HG03045 (cell line): ENCODE data around the gene SYMPK.
A peak's percentile ranks its signal among the peaks of the same experiment; 100 is the strongest.
"Not testable (repeated sequence)": the region's sequence is repeated elsewhere in the genome, so short reads cannot be mapped to it uniquely, and the experiment has no call there.

Experiments
- ATAC-seq: cut with Tn5 transposase; IDR thresholded peaks from one replicate; pipeline ENCODE4 v1.9.1; 2021; ENCODE audit warnings: mild to moderate bottlenecking, moderate library complexity; ENCODE audit not compliant: unreplicated experiment

The SYMPK gene

DNA sequence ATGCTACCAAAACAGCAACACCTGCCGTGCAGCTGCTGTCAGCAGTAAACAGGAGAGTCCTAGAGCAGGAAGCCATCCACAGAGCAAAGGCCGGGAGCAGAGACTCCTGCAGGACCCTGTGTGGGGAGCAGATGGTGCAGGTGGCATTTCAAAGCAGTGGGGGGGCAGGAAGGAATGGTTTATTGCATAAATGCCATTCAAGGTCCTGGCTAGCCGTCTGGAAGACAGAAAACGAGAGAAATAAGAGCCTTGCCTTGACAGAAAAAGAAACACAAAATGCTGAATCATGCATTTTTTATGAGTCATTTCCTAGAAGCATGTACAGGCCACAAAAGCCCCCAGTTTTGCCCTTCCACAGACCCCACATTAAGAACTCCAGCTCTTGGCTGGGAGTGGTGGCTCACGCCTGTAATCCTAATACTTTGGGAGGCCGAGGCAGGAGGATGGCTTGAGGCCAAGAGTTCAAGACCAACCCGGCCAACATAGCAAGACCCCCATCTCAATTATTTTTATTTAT is 53.2 kb downstream of the SYMPK start:
- no peak for ATAC-seq

GRCh38 chr19:45805719-45806118 is 57.2 kb downstream of the SYMPK start:
- no peak for ATAC-seq

DNA sequence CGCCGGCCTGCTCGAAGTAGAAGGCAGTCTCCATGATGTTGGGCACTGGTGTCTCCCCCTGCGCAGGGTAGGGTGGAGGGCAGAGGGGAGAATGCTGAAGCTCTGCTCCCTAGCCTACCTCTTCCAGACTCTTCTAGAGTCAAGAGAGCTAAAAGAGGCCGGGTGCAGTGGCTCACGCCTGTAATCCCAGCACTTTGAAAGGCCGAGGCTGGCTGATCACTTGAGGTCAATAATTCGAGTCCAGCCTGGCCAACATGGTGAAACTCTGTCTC is 58.1 kb downstream of the SYMPK start:
- ATAC-seq, result no peak

- no peak for ATAC-seq
These were observed 58.6 kb downstream of the SYMPK start for GRCh38 chr19:45804140-45804958.

DNA sequence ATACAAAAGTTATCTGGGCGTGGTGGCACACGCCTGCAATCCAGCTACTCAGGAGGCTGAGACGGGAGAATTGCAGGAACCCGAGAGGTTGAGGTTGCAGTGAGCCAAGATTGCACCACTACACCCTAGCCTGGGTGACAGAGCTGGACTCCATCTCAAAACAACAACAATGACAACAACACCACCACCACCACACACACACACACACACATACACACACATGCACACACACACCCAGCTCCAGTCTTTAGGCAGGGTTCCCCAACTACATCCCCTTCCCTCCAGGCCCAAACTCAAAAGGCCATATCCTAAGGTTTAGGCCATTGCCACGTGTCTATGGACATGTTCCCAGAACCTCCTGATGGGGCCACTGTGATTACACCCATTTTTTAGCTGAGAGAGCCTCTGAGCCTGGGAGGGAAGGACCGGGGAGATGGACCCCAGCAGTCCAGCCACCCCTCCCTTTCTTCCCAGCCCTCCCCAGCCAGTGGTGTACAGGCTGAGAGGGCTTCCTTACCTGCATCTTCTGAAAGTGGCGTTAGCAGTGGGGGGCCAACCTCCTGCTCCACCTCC is 61.3 kb downstream of the SYMPK start:
- ATAC-seq, result no peak

DNA sequence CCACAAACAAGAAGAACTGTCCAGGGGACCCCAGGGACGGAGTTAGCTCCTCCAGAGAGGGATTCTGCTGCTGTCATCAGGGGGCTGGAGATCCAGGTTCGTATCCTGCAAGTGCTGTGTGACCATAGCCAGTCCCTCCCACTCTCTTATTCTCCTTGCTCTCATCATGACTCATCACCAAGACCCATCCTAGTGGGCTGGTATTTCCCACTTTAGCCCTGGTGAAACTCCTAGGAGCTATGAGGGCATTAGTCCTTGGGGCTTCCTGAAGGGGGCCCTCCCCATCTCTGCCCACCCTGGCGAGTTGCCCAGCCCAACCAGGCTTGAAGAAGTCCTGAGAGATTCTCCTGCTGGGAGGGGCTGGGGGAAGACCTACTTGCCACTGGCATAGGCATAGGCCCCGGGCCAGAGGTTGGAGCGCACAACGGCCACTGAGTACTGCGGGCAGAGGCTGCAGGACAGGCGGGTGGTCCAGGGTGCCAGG is 62.8 kb downstream of the SYMPK start:
- no peak for ATAC-seq

GRCh38 chr19:45799541-45799940 is 63.4 kb downstream of the SYMPK start:
- not testable (repeated sequence) for ATAC-seq

DNA sequence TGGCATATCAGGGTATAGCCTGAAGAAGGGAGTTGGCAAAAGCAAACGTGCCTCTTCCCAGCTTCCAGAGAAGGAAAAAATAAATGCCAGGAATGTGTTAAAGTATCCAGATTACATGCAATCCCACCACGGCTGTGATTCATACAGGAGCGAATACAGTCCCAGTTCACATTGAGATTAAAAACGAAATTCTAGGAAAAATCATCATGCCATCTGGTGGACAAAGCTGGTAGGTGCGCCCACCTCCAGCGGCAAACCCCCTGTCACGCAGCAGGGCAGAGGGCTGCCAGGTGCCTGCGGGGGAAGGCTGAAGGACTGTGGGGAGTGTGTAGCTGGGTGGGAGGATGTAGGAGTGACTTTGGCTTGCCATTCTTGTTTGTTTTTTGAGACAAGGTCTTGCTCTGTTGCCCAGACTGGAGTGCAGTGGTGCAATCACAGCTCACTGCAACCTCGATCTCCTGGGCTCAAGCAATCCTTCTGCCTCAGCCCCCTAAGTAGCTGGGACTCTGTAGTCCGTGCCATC is 63.9 kb downstream of the SYMPK start:
- ATAC-seq, result peak; percentile 47

DNA sequence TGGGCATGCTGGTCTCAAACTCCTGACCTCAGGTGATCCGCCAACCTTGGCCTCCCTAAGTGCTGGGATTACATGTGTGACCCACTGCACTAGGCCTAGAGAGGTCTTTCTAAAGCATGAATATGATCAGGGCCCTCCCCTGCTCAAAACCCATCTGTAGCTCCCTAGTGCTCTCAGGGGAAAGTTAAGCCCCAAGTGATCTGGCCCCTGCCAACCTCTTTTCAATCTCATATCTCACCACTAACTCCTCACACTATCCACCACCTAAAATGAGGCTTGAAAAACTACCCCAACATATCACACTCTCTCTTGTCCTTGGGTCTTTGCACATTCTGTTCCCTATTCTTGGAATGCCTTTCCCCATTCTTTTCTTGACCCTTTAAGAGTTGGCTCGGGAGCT is 68.3 kb downstream of the SYMPK start:
- ATAC-seq, result no peak

DNA sequence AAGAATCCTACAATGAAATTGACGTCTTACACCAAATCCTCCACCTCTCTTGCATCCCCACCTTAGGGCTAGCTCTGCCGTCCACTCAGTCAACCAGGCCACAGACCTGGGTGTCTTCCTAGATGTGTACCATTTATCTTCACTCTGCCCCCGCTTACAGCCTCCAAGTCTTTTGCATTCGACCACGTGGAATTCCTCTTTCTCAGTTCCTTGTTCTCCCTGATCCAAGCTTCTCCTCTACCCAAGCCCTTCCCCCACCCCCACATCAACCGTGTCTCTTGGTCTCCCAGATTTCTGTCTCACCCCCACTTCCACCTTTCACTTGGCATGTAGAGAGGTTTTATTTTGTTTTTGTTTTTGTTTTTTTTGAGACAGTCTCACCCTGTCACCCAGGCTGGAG is 69.1 kb downstream of the SYMPK start:
- no peak for ATAC-seq

DNA sequence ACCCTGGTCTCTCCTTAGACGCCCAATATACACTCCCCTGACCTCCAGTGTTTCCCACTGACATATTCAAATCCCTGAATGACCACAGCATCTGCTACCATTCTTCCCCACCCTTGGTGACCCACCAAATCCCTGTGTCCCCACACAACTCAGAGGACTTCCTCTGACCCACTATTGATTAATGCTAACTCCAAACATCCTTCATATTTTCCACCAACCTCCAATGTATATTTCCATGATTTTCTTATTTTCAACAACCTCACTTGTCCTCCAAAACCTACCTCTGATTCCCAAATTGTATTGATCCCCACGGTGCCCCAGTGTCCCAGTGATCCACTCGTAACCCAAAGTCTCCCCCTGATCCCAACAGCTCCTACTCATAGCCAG is 69.8 kb downstream of the SYMPK start:
- no peak for ATAC-seq

- ATAC-seq, result peak; percentile 88
These were observed 70.3 kb downstream of the SYMPK start, which contains the start of gene DMWD for GRCh38 chr19:45792470-45793177. TSS of gene DMWD (minus strand) at chr19:45792845. CDS start at chr19:45792756, 89 bp downstream.

- peak; percentile 13 for ATAC-seq
These were observed 71.0 kb downstream of the SYMPK start for GRCh38 chr19:45791744-45792469.

DNA sequence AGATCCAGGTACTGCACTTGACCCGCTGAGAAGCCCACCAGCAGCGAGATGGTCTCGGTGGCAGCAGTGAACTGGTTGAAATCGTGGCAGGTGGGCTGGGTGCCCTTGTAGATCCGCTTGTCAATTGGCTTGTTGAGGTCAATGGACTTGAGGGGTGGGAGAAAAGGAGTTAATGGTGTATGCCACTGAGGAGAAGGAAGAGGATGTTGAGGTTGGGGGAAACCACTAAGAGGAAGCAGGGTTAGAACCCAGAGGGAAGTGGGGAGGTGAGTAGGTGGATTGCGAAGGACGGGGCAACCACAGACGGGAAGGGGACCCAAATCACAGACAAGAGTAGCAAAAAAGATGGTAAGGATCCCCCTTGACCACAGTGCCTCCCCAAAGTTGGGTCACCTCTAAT is 72.0 kb downstream of the SYMPK start:
- ATAC-seq, result no peak

GRCh38 chr19:45789035-45789786 is 73.7 kb downstream of the SYMPK start:
- ATAC-seq, result no peak

DNA sequence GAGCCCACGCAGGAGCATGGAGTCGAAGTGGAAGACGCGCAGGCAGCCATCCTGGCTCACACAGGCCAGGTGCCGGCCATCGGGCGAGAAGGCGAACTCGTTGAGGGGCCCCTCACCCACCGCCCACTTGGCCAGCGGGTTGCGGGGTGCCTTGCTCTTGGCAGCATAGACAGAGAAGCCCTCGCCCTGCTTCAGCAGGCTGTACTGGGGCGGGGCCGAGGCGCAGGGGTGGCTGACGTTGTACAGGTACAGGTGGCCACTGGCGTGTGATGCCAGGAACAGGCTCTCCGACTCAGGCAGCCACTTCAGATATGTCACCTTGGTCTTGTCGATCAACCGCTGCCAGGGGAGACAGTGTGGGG is 76.4 kb downstream of the SYMPK start:
- no peak for ATAC-seq

- ATAC-seq, result no peak
These were observed 77.0 kb downstream of the SYMPK start for GRCh38 chr19:45785781-45786532.

DNA sequence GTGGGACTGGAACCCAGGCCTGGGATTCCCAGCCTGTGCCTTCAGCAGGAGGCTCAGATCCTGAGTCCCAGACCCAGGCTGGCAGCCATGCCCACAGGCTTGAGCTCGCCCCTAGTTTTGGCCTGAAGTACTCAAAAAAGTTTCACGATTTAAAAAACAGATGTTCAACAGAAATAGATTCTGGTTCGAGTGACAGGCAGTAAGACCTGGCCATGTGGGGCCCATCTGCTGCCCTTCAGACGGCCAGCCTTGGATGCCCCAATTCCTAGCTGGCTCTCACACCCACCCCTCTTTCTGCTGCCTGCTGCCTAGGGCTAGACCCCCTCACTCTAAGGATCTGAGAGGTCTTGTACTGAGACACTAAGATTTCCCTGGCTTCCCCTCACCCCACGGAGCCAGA is 77.8 kb downstream of the SYMPK start:
- ATAC-seq, result no peak

GRCh38 chr19:45784096-45784495 is 78.9 kb downstream of the SYMPK start:
- ATAC-seq, result no peak
